Psoas muscle (tissue), 8 donors: ENCODE measurements around the gene ANTXR1. TPM values are rescaled to one million over a fixed set of nuclear protein-coding genes. Genes with fewer than 3 reads are reported as not detected.

ENCODE experiments used
- ATAC-seq, 4 donors: fragments of 200-7000 bp; cut with Tn5 transposase; one replicate each; pipeline ENCODE4 v1.9.1; 2020; ENCODE audit warnings: moderate library complexity in 3 of 4, mild to moderate bottlenecking in 2 of 4
- DNase-seq, 2 donors: peaks; one replicate each; pipeline ENCODE4 v3.0.0-alpha.2; 2020
- H3K27ac ChIP-seq: fragments of 200-600 bp; one replicate; pipeline ENCODE4 v1.8.0; 2022
- H3K27me3 ChIP-seq, 3 donors: fragments of 200-600 bp in 1 of 3; one replicate each; pipeline versions ENCODE4 v1.6.1 to v1.8.0; 2013 to 2022; ENCODE audit warnings: low read length in 2 of 3, mild to moderate bottlenecking in 2 of 3, moderate library complexity in 1 of 3; ENCODE audit not compliant: insufficient read depth in 3 of 3
- H3K36me3 ChIP-seq, 2 donors: fragments of 200-600 bp in 1 of 2; one replicate each; pipeline versions ENCODE4 v1.6.1 to v1.8.0; 2013 to 2022; ENCODE audit warnings: low read depth in 1 of 2, mild to moderate bottlenecking in 1 of 2, moderate library complexity in 1 of 2; ENCODE audit not compliant: insufficient read depth in 1 of 2
- H3K4me1 ChIP-seq: fragments of 200-600 bp; one replicate; pipeline ENCODE4 v1.8.0; 2022
- H3K4me3 ChIP-seq: fragments of 200-600 bp; one replicate; pipeline ENCODE4 v1.8.0; 2022; ENCODE audit warnings: mild to moderate bottlenecking
- H3K9me3 ChIP-seq: fragments of 200-600 bp; one replicate; pipeline ENCODE4 v1.8.0; 2022
- CTCF ChIP-seq: fragments of 200-600 bp; IDR thresholded peaks from one replicate; pipeline ENCODE4 v1.8.0; 2022; ENCODE audit warnings: antibody characterized with exemption
- WGBS, 3 donors: extraction: QIAGEN DNeasy Blood & Tissue Kit; methylation state at CpG; one replicate each; pipeline versions ENCODE4 v1.1.6 to v1.1.7; 2013; 5-methylcytosine and 5-hydroxymethylcytosine counted together
- intact Hi-C, 2 donors: fragments of 100-400 bp; cut with DNase I; formaldehyde crosslinking; loops; one replicate each; pipeline versions ENCODE4 v1.11.0 to v1.14.2; 2022
- polyA plus RNA-seq, 3 donors: library from polyadenylated mRNA; stranded (reverse); fragments of 200-250 nt; gene quantifications; one replicate each; pipeline ENCODE4 v1.2.3, GENCODE V29; 2013
- total RNA-seq, 4 donors: library from RNA; stranded (reverse); fragmentation: NEBNext Ultra II Directional in 2 of 4; extraction: Animal tissue kit (Norgen Biotek cat#: 25700) in 2 of 4; gene quantifications; one replicate each; pipeline versions ENCODE4 v1.2.1 to v1.2.4, GENCODE V29; 2021 to 2023
- donor health status: healthy with polysubstance abuse.
- donor health status: DM: no; HTN: no; CAD: no; lungs with moderate emphysema.
- donor health status: Bipolar disorder and iron deficiency.
- donor health status: healthy.
- donor health status: DM: yes; HTN: yes; CAD: no.
- donor health status: DM: no; HTN: no; CAD: no.
- donor health status: DM: no; HTN: no; CAD: no.
- donor health status: DM: yes; HTN: yes; CAD: no.

Gene ANTXR1
- total and polyA plus RNA-seq, 7 donors, result 3.7 to 24.3 (median 10.9) TPM

DNA sequence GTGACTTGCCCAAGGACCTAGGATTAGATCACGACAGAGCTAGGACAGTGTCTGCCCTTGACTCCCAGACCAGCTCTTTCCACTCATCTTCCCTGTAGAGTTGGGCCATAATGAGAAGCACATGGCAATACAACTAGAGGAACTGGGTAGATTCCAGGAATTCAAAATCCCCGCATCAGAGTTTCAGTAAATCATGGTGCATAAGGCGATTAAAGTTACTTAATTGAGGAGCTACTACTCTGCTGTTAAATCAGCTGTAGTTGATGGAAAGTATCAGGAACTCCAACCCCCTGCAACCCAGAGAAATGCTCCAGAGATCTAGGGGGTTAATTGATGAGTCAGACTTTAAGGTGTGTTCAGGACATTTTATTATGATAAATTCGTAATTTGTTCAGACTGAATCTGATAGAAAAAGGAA lies 5.7 kb downstream of the ANTXR1 start:
- no peak for ATAC-seq
- intact Hi-C loops, result no loop called here
- peaks cover 0 to 29% (median 0%) of the 10 kb centered on the region in 3 donors for H3K27me3 ChIP-seq
- WGBS, 3 donors, result 67 to 80% (median 71%) methylated on average over 4 of the region's 4 CpGs
- no peaks in the 10 kb centered on the region for H3K9me3 ChIP-seq
- no peak overlapping the region for H3K27ac ChIP-seq
- peaks cover 5% of the 10 kb centered on the region for H3K4me1 ChIP-seq
- TF ChIP-seq CTCF, result no peak
- DNase-seq, result no peak
- no peaks in the 10 kb centered on the region for H3K36me3 ChIP-seq
- no peak overlapping the region for H3K4me3 ChIP-seq

DNA sequence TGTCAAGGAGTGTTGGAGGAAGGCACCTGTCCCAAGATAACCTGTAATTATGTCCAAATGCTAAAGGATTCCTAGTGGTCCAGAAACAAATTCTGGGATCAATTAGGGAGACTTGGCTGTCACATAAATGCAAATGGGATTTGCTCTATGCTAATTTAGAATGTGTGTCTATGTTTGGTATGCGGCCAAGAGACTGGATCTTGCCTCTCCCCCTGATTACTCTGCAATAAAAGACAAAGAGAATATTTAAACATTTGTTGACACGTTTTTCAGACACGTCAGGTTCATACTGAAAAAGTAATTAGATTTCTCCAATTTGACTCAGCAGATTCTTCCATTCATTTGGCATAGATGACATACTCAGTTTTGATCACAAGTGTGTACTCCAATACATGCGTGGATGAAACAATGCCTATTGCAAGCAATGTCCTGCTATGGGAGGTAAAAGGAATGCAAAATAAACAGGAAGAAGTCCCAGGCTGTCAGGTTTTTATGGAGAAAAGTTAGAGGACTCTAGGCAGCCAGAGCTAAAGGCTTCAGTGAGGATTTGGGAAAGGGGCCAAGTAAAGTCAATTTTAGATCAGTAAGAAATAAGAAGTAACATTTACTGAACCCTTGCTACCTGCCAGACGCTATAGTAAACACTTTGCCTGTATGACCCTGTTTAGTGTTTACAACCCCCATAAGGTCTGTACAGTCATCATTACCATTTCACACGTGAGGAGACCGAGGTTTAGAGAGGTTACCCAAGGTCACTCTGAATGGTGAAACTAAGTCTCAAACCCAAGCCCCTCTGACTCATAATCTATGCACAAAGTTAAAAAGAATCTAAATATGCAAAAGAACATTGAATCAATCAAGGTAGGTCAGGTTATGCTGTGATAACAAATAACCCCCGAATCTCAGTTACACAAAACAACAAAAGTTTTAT lies 7.8 kb downstream of the ANTXR1 start:
- H3K4me1 ChIP-seq, result no peaks in the 10 kb centered on the region

DNA sequence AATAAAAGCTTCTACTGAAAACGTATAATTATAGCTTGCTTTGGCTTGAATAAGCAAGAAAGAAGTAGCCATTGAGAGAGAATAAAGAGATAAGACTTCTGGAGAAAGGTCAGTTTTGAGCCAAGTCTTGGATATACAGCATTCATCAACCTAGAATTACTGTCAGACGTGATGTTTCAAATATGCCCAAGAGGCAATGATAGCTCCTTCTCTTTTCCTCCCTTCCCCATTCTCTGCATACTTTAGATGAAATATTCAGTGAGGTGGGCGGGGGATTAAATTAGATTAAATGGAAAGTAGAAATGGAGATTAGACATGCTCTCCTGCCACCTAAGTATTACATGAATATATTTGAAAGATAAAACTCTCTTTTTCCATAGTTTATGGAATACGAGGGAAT lies 8.7 kb downstream of the ANTXR1 start:
- H3K27ac ChIP-seq, result no peak overlapping the region
- H3K36me3 ChIP-seq, result no peaks in the 10 kb centered on the region
- intact Hi-C loops, result no loop called here
- WGBS, 3 donors, result 82 to 84% (median 83%) methylated on average over 4 of the region's 4 CpGs
- no peaks in the 10 kb centered on the region for H3K9me3 ChIP-seq
- H3K27me3 ChIP-seq, result peaks cover 0 to 11% (median 0%) of the 10 kb centered on the region in 3 donors
- TF ChIP-seq CTCF, result no peak
- no peak overlapping the region for H3K4me3 ChIP-seq
- DNase-seq (no peak), ATAC-seq (no peak)
- no peaks in the 10 kb centered on the region for H3K4me1 ChIP-seq

More for the DNA sequence above, 7.8 kb downstream of the ANTXR1 start:
- TF ChIP-seq CTCF, result no peak
- Histone ChIP-seq H3K9me3 (no peaks in the 10 kb centered on the region), H3K4me3 (no peak overlapping the region), H3K27ac (no peak overlapping the region), H3K27me3 (peaks cover 0 to 17% (median 0%) of the 10 kb centered on the region in 3 donors), H3K36me3 (no peaks in the 10 kb centered on the region)
- DNase-seq (no peak), ATAC-seq (no peak)
- intact Hi-C loops, result no loop called here
- 48 to 64% (median 49%) methylated on average over 8 of the region's 8 CpGs for WGBS, 3 donors

DNA sequence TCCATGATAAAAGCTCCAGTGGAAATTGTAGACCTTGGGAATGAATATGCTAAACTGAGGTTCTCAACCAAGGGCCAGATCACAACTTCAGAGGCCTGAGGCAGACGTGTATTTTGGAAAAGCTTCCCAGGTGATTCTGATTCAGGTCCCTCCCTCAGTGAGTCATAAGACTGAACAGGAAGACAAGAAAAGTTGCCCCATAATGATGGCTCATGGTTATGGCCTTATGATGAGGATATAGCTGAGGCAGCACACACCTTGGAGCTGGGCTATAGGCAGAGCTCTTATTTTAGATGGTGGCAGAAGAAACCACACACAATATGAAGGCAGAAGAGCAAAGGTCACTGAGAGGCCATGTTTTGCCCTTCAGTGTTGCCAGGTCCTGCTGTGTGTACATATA lies 9.6 kb downstream of the ANTXR1 start:
- Histone ChIP-seq H3K4me1 (no peaks in the 10 kb centered on the region), H3K9me3 (no peaks in the 10 kb centered on the region), H3K27ac (no peak overlapping the region), H3K27me3 (peaks cover 0 to 7% (median 0%) of the 10 kb centered on the region in 3 donors), H3K36me3 (no peaks in the 10 kb centered on the region), H3K4me3 (no peak overlapping the region)
- intact Hi-C loops, result no loop called here
- WGBS, 3 donors, result 90 to 92% (median 91%) methylated on average over 1 of the region's 1 CpG
- no peak for DNase-seq
- peak in 1 of 4 donors; percentile 47 for ATAC-seq
- TF ChIP-seq CTCF, result no peak
